GM13977 (cell line): Measurements from ENCODE around the gene USP13.

Source experiments
- DNase-seq: peaks from one replicate; pipeline ENCODE4 v3.0.0; 2012; ENCODE audit warnings: low spot score
- CTCF ChIP-seq: IDR thresholded peaks from 2 replicates; pipeline ENCODE4 v1.5.1; 2012; ENCODE audit warnings: mild to moderate bottlenecking, control low read depth; ENCODE audit not compliant: insufficient read depth; ENCODE audit errors: extremely low read depth, missing control alignments
- in situ Hi-C: fragments of 300-500 bp; cut with MboI; formaldehyde crosslinking; loops from one replicate; pipeline ENCODE4 v1.12.0; 2022; ENCODE audit warnings: low sequenced_read_pairs, low pct_unique_long_range_greater_than_20kb, mixed read lengths, inconsistent platforms; ENCODE audit not compliant: unreplicated experiment

The USP13 gene

GRCh38 chr3:179734497-179735281, 81.8 kb downstream of the USP13 start:
- TF ChIP-seq CTCF = no peak
- DNase-seq = no peak
- in situ Hi-C loops = no loop called here

- no peak for TF ChIP-seq CTCF
- DNase-seq = no peak
- in situ Hi-C loops = no loop called here
These were observed 82.5 kb downstream of the USP13 start for GRCh38 chr3:179735321-179735720.

GRCh38 chr3:179738998-179739397, 86.2 kb downstream of the USP13 start:
- no peak for TF ChIP-seq CTCF
- no peak for DNase-seq
- in situ Hi-C loops = no loop called here

GRCh38 chr3:179739816-179740594, 87.2 kb downstream of the USP13 start:
- in situ Hi-C loops = no loop called here
- TF ChIP-seq CTCF = no peak
- DNase-seq = no peak

GRCh38 chr3:179743913-179744312, 91.1 kb downstream of the USP13 start:
- in situ Hi-C loops = no loop called here
- DNase-seq = no peak
- no peak for TF ChIP-seq CTCF

- DNase-seq = no peak
- TF ChIP-seq CTCF = no peak
- in situ Hi-C loops = no loop called here
These were observed 91.8 kb downstream of the USP13 start for GRCh38 chr3:179744667-179745066.
